ENCODE measurements around the gene PELO.

PELO gene

DNA sequence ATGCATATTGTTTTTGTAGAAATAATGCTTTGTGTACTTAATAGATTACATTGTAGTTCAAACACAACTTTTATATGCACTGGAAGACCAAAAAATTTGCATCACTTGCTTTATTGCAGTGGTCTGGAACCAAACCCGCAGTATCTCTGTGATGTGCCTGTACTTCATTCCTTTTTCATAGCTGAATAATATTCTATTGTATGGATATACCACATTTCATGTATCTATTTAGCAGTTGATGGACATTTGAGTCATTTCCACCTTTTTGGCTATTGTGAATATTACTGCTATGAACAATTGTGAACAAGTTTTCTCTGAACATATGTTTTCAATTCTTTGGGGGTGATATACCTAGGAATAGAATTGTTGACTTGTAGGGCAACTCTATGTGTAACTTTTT is 40.1 kb downstream of the PELO start:
- no peak for DNase-seq (ENCODE audit: low read depth in 2 of 2, low spot score in 1 of 2)

DNA sequence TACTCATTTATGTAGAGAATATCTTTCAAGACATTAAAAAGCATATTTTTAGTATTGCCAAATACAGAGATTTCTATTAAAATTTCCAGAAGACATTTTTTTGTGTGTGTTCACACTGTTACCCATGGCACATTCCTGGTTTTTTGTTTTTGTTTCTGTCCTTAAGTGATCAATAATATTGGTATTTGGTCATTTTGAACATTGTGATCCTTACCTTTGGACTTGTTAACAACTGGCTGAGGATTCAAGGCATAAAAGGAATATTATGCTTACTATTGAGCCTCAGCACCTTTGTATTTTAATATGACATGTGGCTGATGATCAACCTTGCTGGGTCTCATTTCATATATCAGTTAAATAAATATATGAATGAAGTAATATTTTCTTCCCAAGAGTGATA is 41.9 kb downstream of the PELO start:
- DNase-seq (ENCODE audit: low read depth in 2 of 2, low spot score in 1 of 2) = no peak

DNA sequence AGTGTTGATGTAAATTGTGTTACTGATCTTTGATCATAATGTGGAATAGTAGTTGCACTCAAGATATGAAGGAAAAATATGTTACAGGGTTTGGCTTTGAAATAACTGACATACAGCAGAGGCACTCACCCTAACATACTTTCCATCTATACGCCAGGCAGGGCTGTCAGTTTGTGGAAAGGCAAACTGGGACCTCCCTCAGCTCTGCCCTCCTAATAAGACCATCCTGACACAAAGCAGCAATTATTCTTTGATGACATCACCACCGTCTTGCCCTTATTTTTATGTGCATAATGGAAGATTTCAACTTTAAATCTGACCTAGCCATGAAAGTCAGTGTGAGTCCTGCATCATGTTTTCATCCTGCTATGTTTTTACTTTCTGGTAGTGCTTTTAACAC is 42.9 kb downstream of the PELO start:
- DNase-seq (ENCODE audit: low read depth in 2 of 2, low spot score in 1 of 2) = no peak

- no peak for DNase-seq (ENCODE audit: low read depth in 2 of 2, low spot score in 1 of 2)
These were observed 44.2 kb downstream of the PELO start for GRCh38 chr5:52831786-52832511.

DNA sequence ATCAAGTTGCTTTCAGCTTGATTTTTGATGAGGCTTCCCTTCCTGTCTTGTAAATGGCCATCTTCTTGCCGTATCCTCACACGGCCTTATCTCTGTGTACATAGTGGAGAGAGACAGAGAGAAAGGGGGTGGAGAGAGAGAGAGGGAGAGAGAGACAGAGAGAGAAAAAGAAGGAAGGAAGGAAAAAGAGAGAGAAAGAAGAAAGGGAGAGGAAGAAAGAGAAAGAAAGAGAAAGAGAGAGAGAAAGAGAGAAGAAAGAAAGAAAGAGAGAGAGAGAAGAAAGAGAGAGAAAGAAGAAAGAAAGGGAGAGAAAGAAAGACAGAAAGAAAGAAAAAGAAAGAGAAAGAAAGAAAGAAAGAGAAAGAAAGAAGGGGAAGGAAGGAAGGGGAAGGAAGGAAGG is 46.6 kb downstream of the PELO start:
- no peak for DNase-seq (ENCODE audit: low read depth in 2 of 2, low spot score in 1 of 2)

DNA sequence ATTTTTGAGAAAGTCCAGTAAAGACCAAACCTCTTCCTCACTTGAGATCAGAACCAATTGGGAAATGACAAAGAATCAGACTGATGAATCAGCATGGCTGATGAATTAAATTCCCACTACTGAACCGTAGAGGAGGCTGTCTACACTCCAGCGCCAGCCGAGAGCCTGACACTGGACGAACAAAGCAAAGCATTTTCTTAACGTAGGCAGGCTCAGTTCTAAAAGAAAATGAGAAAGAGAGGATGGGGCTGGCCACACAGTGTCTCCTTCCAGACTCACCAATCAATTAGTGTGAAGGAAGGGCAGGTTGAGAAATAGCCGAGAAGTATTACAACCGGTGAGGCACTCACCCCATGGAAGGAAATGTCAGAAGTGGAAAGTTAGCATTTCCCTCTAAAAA is 49.4 kb downstream of the PELO start:
- DNase-seq (ENCODE audit: low read depth in 2 of 2, low spot score in 1 of 2) = no peak

Data from stimulated activated CD8-positive, alpha-beta memory T cell treated with anti-CD3 and anti-CD28 coated beads, Interleukin-4, amount 100 ng/mL, for 4 hours (primary cell).